ENCODE data around the gene RABEP2. TPM values are rescaled to one million over a fixed set of nuclear protein-coding genes. Genes with fewer than 3 reads are reported as not detected.

RABEP2 gene
- total and polyA plus RNA-seq, 2 experiments from 2014 or later, result 11.8 to 27.2 TPM

DNA sequence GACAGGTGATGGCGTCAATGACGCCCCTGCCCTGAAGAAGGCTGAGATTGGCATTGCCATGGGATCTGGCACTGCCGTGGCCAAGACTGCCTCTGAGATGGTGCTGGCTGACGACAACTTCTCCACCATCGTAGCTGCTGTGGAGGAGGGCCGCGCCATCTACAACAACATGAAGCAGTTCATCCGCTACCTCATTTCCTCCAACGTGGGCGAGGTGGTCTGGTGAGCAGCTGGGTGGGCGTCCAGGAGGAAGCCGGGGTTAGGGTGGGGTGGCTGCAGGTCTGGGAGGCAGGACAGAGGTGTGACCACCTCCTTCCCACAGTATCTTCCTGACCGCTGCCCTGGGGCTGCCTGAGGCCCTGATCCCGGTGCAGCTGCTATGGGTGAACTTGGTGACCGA, 23.2 kb downstream of the RABEP2 start:
- TF ChIP-seq EZH2 (IDR thresholded peaks at IDR 0.05; ENCODE audit: low read depth, unreplicated experiment) (no peak), POLR2AphosphoS5 (IDR thresholded peaks at IDR 0.05; ENCODE audit: low read depth) (no peak), EZH2phosphoT487 (IDR thresholded peaks at IDR 0.05; ENCODE audit: unreplicated experiment) (no peak), ZNF331 (CRISPR knock-in tag; IDR thresholded peaks at IDR 0.05; ENCODE audit: low read depth) (no peak), ZNF114 (CRISPR knock-in tag; IDR thresholded peaks at IDR 0.05) (no peak), JUNB (IDR thresholded peaks at IDR 0.05; ENCODE audit: unreplicated experiment) (no peak), STAT1 (IDR thresholded peaks at IDR 0.05; ENCODE audit: unreplicated experiment) (no peak), NANOG (IDR thresholded peaks at IDR 0.05; ENCODE audit: borderline replicate concordance) (no peak), CREB1 (CRISPR knock-in tag; IDR thresholded peaks at IDR 0.05; ENCODE audit: low read depth) (no peak)
- TF ChIP-seq, protein P1, sequence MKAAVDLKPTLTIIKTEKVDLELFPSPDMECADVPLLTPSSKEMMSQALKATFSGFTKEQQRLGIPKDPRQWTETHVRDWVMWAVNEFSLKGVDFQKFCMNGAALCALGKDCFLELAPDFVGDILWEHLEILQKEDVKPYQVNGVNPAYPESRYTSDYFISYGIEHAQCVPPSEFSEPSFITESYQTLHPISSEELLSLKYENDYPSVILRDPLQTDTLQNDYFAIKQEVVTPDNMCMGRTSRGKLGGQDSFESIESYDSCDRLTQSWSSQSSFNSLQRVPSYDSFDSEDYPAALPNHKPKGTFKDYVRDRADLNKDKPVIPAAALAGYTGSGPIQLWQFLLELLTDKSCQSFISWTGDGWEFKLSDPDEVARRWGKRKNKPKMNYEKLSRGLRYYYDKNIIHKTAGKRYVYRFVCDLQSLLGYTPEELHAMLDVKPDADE (IDR thresholded peaks at IDR 0.05), result no peak
- TF ChIP-seq, protein P2, sequence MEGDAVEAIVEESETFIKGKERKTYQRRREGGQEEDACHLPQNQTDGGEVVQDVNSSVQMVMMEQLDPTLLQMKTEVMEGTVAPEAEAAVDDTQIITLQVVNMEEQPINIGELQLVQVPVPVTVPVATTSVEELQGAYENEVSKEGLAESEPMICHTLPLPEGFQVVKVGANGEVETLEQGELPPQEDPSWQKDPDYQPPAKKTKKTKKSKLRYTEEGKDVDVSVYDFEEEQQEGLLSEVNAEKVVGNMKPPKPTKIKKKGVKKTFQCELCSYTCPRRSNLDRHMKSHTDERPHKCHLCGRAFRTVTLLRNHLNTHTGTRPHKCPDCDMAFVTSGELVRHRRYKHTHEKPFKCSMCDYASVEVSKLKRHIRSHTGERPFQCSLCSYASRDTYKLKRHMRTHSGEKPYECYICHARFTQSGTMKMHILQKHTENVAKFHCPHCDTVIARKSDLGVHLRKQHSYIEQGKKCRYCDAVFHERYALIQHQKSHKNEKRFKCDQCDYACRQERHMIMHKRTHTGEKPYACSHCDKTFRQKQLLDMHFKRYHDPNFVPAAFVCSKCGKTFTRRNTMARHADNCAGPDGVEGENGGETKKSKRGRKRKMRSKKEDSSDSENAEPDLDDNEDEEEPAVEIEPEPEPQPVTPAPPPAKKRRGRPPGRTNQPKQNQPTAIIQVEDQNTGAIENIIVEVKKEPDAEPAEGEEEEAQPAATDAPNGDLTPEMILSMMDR (conservative IDR thresholded peaks at IDR 0.05; ENCODE audit: low read depth in 2 of 2), result no peak
- TF ChIP-seq, protein P3, sequence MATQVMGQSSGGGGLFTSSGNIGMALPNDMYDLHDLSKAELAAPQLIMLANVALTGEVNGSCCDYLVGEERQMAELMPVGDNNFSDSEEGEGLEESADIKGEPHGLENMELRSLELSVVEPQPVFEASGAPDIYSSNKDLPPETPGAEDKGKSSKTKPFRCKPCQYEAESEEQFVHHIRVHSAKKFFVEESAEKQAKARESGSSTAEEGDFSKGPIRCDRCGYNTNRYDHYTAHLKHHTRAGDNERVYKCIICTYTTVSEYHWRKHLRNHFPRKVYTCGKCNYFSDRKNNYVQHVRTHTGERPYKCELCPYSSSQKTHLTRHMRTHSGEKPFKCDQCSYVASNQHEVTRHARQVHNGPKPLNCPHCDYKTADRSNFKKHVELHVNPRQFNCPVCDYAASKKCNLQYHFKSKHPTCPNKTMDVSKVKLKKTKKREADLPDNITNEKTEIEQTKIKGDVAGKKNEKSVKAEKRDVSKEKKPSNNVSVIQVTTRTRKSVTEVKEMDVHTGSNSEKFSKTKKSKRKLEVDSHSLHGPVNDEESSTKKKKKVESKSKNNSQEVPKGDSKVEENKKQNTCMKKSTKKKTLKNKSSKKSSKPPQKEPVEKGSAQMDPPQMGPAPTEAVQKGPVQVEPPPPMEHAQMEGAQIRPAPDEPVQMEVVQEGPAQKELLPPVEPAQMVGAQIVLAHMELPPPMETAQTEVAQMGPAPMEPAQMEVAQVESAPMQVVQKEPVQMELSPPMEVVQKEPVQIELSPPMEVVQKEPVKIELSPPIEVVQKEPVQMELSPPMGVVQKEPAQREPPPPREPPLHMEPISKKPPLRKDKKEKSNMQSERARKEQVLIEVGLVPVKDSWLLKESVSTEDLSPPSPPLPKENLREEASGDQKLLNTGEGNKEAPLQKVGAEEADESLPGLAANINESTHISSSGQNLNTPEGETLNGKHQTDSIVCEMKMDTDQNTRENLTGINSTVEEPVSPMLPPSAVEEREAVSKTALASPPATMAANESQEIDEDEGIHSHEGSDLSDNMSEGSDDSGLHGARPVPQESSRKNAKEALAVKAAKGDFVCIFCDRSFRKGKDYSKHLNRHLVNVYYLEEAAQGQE (IDR thresholded peaks at IDR 0.05; ENCODE audit: unreplicated experiment), result no peak
- TF ChIP-seq, protein P4, sequence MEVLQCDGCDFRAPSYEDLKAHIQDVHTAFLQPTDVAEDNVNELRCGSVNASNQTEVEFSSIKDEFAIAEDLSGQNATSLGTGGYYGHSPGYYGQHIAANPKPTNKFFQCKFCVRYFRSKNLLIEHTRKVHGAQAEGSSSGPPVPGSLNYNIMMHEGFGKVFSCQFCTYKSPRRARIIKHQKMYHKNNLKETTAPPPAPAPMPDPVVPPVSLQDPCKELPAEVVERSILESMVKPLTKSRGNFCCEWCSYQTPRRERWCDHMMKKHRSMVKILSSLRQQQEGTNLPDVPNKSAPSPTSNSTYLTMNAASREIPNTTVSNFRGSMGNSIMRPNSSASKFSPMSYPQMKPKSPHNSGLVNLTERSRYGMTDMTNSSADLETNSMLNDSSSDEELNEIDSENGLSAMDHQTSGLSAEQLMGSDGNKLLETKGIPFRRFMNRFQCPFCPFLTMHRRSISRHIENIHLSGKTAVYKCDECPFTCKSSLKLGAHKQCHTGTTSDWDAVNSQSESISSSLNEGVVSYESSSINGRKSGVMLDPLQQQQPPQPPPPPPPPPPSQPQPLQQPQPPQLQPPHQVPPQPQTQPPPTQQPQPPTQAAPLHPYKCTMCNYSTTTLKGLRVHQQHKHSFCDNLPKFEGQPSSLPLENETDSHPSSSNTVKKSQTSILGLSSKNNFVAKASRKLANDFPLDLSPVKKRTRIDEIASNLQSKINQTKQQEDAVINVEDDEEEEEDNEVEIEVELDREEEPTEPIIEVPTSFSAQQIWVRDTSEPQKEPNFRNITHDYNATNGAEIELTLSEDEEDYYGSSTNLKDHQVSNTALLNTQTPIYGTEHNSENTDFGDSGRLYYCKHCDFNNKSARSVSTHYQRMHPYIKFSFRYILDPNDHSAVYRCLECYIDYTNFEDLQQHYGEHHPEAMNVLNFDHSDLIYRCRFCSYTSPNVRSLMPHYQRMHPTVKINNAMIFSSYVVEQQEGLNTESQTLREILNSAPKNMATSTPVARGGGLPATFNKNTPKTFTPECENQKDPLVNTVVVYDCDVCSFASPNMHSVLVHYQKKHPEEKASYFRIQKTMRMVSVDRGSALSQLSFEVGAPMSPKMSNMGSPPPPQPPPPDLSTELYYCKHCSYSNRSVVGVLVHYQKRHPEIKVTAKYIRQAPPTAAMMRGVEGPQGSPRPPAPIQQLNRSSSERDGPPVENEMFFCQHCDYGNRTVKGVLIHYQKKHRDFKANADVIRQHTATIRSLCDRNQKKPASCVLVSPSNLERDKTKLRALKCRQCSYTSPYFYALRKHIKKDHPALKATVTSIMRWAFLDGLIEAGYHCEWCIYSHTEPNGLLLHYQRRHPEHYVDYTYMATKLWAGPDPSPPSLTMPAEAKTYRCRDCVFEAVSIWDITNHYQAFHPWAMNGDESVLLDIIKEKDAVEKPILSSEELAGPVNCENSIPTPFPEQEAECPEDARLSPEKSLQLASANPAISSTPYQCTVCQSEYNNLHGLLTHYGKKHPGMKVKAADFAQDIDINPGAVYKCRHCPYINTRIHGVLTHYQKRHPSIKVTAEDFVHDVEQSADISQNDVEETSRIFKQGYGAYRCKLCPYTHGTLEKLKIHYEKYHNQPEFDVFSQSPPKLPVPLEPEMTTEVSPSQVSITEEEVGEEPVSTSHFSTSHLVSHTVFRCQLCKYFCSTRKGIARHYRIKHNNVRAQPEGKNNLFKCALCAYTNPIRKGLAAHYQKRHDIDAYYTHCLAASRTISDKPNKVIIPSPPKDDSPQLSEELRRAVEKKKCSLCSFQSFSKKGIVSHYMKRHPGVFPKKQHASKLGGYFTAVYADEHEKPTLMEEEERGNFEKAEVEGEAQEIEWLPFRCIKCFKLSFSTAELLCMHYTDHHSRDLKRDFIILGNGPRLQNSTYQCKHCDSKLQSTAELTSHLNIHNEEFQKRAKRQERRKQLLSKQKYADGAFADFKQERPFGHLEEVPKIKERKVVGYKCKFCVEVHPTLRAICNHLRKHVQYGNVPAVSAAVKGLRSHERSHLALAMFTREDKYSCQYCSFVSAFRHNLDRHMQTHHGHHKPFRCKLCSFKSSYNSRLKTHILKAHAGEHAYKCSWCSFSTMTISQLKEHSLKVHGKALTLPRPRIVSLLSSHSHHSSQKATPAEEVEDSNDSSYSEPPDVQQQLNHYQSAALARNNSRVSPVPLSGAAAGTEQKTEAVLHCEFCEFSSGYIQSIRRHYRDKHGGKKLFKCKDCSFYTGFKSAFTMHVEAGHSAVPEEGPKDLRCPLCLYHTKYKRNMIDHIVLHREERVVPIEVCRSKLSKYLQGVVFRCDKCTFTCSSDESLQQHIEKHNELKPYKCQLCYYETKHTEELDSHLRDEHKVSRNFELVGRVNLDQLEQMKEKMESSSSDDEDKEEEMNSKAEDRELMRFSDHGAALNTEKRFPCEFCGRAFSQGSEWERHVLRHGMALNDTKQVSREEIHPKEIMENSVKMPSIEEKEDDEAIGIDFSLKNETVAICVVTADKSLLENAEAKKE (CRISPR knock-in tag; IDR thresholded peaks at IDR 0.05), result no peak
- H3K9me2 ChIP-seq (ENCODE audit: insufficient read depth), result no peaks in the 10 kb centered on the region
- Mint-ChIP-seq H3K27ac (no peak overlapping the region), H3K27me3 (ENCODE audit: insufficient read depth, low read depth, poor library complexity) (peaks cover 3% of the 10 kb centered on the region), H3K4me1 (no peaks in the 10 kb centered on the region), H3K36me3 (ENCODE audit: low read depth) (no peaks in the 10 kb centered on the region; the same call in 2 of the 3 replicates), H3K9me3 (no peaks in the 10 kb centered on the region), H3K4me3 (no peak overlapping the region)
- no peak overlapping the region for H3K4me3 ChIP-seq
- no peaks in the 10 kb centered on the region for H3K4me1 ChIP-seq (ENCODE audit: insufficient read depth)
- H3K27me3 ChIP-seq (ENCODE audit: insufficient read depth), result no peaks in the 10 kb centered on the region
- no peak overlapping the region for H3K4me2 ChIP-seq
- H3K36me3 ChIP-seq (ENCODE audit: insufficient read depth), result no peaks in the 10 kb centered on the region
- no peak overlapping the region for H3K27ac ChIP-seq (ENCODE audit: low read depth)
- no peaks in the 10 kb centered on the region for H3F3A ChIP-seq (replicated peaks; ENCODE audit: low read depth)
- H4K20me1 ChIP-seq (replicated peaks; ENCODE audit: insufficient read depth), result no peaks in the 10 kb centered on the region
- no peak for DNase-seq (ENCODE audit: low spot score)
- no peak overlapping the region for H2AFZ ChIP-seq
- H3K79me2 ChIP-seq (replicated peaks; ENCODE audit: insufficient read depth), result no peaks in the 10 kb centered on the region
- ATAC-seq, result no peak
